GM21447 (cell line): ENCODE measurements around the gene STN1.

Experiments
- ATAC-seq: cut with Tn5 transposase; IDR thresholded peaks from one replicate; pipeline ENCODE4 v1.9.1; 2021; ENCODE audit not compliant: unreplicated experiment

Gene STN1

GRCh38 chr10:103918053-103918846, at the start of gene STN1:
Gene STN1, minus strand, starts transcription at chr10:103918184. Its CDS starts 590 bp downstream, at chr10:103917594.
- peak; percentile 89 for ATAC-seq

GRCh38 chr10:103967448-103968071, 49.6 kb upstream of the STN1 start:
- ATAC-seq = peak; percentile 39

DNA sequence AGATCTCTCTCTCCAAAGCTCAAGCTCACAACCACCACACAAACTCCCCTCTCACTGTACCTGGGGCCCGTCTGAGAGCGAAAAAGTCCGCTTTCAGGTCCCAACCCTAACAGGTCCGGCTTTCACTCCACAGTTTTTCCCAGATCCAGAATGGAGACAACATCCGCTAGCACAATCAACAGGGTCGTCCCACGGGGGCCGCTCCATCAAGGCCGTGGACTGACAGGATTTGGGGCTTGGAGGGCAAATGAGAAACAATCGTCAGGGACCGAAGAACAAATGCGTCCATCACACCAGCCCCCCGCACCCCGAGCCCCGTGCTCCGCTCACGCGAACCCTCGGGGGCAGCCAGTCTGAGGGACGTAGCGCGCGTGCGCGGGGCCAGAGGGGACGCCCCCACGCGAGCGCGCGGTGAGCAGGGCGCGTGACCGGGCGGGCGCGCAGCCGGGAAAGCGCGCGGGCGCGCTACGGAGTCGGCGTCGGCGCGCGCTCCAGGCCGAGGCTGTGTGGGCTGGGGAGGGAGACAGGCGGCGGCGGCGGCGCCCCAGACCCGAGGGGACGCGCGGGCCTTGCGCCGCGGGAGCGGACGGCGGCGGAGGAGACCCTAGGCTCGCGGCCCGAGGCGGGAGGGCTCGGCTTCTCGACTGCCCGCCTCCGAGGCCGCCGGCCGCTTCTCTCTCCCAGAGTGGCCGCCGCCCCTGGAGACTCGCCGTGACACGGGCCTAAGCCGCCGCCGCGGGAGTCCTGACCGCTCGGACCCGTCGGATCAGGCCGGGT, 48.9 kb upstream of the STN1 start, which contains the start of gene SLK:
SLK (plus strand) TSS at position 470 of the 777 bp plus-strand sequence. CDS start 606 bp downstream, outside the sequence.
- peak; percentile 63 for ATAC-seq

DNA sequence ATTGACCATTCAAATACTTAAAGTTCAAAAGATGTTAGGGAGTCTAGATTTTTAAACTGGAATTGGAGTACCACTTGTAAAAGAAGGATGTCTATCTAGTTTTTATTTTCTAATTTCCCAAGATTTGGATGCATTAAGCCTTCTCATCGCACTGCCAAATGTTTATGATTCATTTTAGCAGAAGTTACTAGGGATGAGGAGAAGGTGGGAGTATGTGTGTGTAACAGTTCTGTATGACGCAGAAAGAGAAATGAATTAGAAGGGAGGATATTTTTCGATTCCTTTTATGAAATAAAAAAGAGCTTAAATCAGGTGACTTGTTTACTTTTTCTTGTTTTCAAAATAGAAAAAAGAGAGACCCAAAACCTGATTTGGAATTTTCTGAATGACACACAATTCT, 42.1 kb upstream of the STN1 start:
- ATAC-seq = no peak

DNA sequence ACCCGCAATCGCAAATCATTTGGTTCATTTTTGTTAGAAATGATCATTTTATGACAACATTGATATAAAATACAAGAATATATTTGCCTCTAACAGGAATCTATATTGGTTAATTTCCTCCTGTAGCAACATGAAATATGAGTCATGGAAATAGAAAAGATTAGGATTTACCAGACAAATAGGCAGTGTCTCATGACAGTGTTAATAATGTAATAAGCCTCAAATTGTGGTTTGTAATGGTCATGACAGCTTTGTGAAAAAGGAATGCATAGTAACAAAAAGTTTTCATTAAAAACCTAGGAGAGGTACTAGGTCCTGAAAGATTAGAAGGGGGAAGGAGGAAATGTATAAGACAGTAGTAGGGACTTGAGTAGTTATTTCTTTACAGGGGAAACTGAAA, 41.0 kb upstream of the STN1 start:
- ATAC-seq = no peak

DNA sequence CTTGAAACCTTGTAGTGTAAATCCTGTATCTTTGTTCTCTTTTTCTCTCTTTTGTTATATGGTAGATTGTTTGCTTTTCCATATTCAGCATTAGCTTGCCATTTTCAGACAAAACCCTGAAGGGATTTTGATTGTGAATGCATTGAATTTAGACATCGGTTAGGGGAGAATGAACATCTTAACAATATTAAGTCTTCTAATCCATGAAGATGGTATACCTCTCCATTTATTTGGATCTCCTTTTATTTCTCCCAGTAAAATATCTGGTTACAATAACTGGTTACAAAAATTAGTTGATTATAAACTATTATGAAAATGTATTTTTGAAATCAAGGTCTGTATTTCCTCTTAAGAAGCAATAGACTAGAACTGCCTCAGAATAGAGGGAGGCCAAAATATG, 36.6 kb upstream of the STN1 start:
- ATAC-seq = no peak

DNA sequence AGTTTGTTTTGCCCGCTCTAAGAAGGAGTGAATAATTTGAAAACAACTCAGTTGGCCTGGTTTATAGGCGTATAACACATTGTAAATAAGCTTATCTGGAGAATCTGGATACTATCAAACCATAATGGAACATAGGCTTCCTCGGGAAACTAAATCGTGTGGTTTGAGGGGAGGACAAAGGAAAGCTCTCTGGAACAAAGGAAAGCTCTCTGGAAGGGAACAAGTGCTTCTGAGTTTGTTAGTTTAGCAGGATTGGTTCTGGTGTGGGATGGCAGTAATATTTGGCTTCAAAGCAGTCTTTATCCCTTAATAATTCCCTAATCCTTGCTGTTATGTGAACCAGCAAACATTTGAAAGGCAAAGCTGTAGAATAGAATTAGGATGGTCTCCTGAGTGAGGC, 34.0 kb upstream of the STN1 start:
- no peak for ATAC-seq

GRCh38 chr10:103951183-103951582, 33.2 kb upstream of the STN1 start:
- ATAC-seq = no peak

DNA sequence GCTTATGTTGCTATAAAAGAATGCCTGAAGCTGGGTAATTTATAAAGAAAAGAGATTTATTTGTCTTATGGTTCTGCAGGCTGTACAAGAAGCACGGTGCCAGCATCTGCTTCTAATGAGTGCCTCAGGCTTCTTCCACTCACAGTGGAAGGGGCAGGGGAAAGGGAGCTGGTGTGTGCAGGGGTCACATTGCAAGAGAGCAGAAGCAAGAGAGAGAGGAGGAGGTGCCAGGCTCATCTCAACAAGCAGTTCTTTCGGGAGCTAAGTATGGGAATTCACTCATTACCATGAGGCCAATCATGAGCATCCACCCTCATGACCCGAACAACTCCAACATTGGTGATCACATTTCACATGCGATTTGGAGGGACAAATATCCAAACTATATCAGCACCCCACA, 31.7 kb upstream of the STN1 start:
- no peak for ATAC-seq

GRCh38 chr10:103947799-103948516, 30.0 kb upstream of the STN1 start:
- no peak for ATAC-seq

DNA sequence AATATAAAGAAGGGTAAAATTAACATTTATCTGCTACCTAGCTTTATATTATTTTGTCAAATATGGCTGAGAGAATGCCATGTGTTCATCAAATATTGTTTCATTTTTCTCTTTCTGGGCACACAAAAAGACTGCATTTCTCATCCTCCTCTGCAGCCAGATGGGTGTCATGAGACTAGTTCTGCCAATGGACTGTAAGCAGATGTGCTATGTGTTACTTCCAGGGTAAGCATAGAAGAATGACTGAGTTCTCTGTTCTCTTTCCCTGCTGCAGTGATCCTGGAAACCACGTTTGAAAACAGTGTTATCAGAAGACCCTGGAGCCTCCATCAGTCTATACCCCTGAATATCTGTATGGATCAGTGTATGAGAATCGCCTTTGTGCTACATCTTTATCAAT, 24.9 kb upstream of the STN1 start:
- no peak for ATAC-seq

DNA sequence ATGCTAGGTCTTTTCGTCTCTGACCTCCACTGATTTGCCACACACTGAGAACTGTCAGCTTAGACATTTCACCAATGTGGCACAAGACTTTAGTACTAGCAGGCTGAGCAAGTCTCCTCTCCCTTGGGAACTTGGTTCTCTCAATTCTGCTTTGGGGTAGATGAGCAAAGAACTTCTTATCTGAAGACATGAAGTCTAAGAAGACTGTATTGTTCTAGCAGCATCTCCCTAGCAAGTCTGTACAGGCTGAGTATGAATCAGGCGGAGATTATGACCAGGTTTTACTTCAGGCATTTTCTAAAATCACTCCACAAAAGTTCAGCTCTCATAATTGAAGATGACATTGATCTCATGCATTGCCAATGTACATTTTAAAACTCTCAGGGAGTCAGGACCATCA, 23.8 kb upstream of the STN1 start:
- ATAC-seq = no peak

DNA sequence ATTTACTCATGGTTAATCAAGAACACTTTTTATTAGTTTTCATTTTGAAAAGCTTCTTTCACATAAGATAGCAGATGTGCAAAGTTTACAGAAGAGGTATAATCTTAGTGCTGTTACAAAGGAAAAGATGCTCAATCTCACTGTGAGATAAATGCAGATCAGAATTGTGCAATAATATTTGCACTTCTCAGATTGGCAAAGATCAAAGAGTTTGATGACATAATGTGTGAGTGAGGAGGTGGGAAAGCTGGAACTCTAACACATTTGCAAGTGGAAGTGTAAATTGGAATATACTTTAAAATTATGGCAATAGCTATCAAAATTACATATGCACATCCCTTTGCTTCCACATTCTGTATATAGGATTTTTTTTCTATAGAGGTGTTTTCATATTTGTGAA, 21.5 kb upstream of the STN1 start:
- ATAC-seq = no peak

DNA sequence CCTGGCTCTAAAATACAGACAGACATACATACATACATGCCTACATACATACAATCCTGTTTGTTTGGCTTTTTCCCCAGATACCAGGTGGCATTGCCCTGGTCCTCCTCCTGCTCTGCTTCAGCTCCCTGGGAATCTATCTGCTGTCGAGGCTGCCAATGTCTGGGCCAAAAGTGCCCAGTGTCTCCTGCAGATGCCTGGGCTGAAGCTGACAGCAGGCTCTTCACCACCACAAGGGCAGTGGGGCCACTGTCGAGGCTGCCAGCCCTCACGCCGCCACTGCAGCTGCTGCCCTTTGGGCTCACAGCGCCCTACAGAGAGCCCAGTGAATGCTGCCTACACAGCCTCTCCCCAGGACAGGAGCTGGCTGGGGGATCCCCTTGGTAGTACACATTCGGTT, 18.0 kb upstream of the STN1 start:
- ATAC-seq = no peak

DNA sequence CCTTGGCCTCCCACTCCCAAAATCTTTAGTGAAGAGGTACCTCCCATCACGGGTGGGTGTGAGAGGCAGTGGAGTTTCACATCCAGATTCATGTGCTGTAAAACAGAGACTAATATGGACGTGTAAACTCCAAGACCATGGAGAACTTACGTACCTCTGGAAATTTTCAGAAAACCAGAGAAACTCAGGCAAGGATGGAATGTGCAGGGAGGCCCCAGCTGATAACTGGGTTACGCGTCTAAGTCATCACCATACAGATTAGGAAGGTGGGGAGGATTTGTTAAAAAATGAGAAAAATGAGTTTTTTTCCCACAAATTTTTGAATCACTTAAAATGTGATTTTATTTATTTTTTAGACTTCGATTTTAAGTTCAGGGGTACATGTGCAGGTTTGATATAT, 16.3 kb upstream of the STN1 start:
- ATAC-seq = no peak

DNA sequence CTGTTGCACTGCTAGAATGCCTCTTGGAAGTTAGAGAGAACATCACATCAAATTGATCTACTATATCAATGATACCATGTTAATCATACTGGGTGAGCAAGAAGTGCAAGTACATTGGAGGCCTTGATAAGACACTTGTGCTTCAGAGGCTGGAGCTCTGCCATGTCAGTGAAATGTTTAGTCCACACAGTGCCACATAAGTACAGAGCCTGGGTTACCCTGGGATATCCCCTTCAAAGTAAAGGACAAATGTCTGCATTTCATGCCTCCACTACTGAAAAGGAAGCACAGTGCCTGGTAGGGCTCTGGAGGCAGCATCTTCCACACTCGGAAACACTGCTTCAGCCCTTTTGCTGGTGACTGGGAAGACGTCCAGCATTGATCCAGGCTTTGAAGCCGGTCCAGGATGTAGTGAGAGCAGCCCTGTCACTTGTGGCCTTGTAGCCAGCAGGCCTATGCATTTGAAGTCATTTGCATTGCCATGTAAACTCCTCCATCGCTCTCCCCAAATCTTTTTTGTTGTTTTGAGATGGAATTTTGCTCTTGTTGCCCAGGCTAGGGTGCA, 15.7 kb upstream of the STN1 start:
- no peak for ATAC-seq

DNA sequence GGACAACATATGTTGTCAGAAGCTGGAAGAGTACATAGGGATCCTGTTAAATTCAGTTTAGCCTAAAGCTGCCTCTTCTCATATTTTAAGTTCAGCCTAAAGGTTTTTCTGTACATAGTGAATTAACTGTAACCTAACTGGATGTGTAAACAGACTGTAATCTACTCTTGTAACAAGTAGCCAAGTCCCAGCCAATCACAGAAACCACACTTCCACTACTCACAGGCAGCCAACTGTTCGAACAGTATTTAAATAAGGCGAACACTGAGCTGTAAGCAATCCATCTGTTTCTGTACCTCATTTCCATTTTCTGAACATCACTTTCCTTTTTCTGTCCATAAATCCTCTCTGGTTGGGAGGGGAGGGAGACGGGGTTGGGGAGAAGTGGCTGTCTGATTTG, 15.0 kb upstream of the STN1 start:
- ATAC-seq = no peak

DNA sequence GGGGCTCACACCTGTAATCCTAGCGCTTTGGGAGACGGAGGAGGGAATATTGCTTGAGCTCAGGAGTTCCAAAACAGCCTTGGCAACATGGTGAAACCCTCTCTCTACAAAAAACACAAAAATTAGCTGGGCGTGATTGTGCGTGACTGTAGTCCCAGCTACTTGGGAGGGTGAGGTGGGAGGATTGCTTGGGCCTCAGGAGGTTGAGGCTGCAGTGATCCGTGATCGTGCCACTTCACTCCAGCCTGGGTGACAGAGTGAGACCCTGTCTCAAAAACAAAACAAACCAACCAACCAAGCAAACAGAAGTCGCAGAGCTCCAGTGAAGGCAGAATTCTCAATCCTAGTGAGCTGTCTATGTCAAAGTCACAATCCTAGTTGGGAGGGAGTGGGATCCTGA, 14.3 kb upstream of the STN1 start:
- ATAC-seq = no peak

DNA sequence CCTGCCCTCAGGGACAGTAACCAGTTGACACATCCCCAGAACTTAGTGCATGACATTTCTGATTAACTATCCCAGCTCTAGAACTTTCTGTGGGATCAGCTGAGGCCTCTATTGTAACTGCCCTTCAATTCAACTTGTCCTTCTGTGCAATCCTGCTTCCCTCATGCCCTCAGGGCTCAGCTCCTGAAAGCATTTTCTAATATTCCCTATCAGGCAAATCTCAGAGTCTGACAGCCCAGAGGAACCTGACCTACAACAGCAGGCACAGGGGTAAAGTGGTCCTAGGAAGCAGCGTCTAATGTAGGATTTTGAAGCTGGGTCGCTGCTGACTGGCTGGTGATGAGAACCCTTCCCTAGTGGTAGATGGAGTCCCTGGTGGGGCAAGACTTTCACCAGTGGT, 13.6 kb upstream of the STN1 start:
- no peak for ATAC-seq

- no peak for ATAC-seq
These were observed 12.9 kb upstream of the STN1 start for GRCh38 chr10:103930881-103931280.

DNA sequence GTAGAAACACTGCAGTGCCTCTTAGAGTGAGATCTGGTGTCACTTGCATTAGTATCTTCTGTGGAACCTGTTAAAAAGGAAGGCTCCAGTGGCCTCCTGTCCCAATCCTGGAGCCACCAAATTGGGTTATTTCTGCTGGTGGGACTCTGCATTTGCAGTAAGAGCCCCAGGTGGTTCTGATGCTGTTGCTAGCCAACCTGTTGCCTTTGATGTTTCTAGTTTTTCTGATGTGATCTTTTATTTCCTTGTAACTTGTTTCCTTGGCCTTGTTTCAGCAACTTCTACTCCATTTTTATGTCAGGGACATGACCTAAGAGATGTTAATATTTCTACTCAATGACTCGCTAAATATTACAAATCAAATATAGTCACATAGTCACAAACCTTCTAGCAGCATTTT, 12.5 kb upstream of the STN1 start:
- ATAC-seq = no peak
